ENCODE measurements around the gene CCDC152. TPM values are rescaled to one million over a fixed set of nuclear protein-coding genes. Genes with fewer than 3 reads are reported as not detected.

The CCDC152 gene
- total and polyA plus RNA-seq, 2 of the 13 experiments (the other 11 are each of a cell fraction or from before 2014, with no cell fraction given) = 0.20 to 0.36 TPM

GRCh38 chr5:42808888-42809611 is 52.4 kb downstream of the CCDC152 start (continued):
- TF ChIP-seq CEBPZ (IDR thresholded peaks at IDR 0.05; ENCODE audit: low read length) (no peak), RBFOX2 (IDR thresholded peaks at IDR 0.05; ENCODE audit: low read depth, low read length) (peak; percentile 75), NPAS2 (CRISPR knock-in tag; IDR thresholded peaks at IDR 0.05; ENCODE audit: borderline replicate concordance) (no peak), HMGA1 (CRISPR knock-in tag; conservative IDR thresholded peaks at IDR 0.05) (no peak), RCOR2 (CRISPR knock-in tag; IDR thresholded peaks at IDR 0.05) (no peak), PAF1 (CRISPR knock-in tag; IDR thresholded peaks at IDR 0.05) (peak; percentile 24; the same call in 1 of the 2 replicates), GLI4 (CRISPR knock-in tag; IDR thresholded peaks at IDR 0.05; ENCODE audit: borderline replicate concordance) (no peak), ZNF543 (CRISPR knock-in tag; IDR thresholded peaks at IDR 0.05) (no peak), MIER2 (CRISPR knock-in tag; IDR thresholded peaks at IDR 0.05) (no peak)

All from HepG2 (cell line).